Stimulated activated CD4-positive, alpha-beta T cell treated with anti-CD3 and anti-CD28 coated beads, Interleukin-1b, Interleukin-23, amount 100 ng/mL, for 1 hour (primary cell): ENCODE measurements around the gene RAB18.
"Not testable (repeated sequence)": the region's sequence is repeated elsewhere in the genome, so short reads cannot be mapped to it uniquely, and the experiment has no call there.

Experiments used
- DNase-seq, 2 donors: peaks; one replicate each; pipeline ENCODE4 v3.0.0-alpha.2; 2020; ENCODE audit warnings: low read depth in 2 of 2

The RAB18 gene

DNA sequence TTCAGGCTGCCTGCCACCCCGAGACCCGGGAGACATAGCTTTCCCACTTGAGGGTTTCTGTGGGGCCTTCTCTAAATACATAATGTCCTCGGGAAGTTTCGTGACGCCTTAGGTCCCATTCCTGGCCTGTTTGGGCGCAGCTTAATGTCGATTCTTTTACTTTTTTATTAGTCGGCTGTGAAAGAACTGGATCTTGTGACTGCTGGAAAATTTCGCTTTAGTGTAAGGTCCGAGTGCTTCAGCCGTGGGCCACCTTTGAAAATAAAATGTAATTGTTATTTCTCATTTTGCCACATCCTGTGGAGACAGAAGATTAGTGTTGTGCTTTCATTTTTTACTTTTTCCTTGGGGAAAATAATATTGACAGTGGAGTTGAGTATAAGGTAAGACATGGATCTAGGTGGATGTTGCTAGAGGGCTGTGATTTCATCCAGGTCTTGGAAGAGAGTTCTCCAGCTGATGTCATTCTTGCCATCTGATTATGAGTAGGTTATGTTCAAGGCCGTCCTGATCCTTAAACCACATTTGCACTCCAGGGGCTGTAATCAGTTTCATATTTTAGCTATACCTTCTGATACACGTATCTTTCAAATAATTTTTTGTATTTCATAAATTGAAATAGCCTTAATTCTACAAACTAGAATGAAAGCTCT lies 830 bp downstream of the RAB18 start:
- DNase-seq = no peak

- not testable (repeated sequence) for DNase-seq
Measured at GRCh38 chr10:27505537-27505936, 1.4 kb downstream of the RAB18 start.

DNA sequence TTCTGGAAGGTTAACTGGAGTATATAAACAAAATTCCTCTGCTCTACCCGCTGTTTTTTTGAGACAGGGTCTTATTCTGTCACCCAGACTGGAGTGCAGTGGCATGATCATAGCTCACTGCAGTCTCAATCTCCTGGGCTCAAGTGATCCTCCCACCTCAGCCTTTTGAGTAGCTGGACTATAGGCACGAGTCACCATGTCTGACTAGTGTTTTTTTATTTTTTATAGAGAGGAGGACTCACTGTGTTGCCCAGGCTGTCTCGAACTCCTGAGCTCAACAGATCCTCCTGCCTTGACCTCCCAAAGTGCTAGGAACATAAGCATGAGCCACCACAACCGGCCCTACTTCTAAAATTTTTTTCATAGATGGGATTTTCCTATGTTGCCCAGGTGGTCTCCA lies 2.2 kb downstream of the RAB18 start:
- no peak for DNase-seq

DNA sequence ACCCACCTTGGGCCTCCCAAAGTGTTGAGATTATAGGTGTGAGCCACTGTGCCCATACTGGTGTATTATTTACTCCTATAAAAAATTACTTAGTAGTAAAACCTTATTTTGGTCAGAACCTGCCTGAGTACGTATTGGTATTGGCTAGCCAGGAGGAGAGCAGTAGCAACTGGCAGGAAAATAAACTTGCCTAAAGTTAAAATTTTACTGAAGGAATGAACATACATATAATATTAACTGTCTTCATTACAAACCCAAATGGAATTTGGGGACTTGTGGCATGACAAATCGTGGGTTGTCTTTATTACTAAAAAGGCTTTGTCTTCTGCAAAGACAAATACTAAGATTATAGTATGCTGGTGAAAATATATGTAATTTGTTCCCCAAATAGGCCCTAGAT lies 8.4 kb downstream of the RAB18 start:
- no peak for DNase-seq

DNA sequence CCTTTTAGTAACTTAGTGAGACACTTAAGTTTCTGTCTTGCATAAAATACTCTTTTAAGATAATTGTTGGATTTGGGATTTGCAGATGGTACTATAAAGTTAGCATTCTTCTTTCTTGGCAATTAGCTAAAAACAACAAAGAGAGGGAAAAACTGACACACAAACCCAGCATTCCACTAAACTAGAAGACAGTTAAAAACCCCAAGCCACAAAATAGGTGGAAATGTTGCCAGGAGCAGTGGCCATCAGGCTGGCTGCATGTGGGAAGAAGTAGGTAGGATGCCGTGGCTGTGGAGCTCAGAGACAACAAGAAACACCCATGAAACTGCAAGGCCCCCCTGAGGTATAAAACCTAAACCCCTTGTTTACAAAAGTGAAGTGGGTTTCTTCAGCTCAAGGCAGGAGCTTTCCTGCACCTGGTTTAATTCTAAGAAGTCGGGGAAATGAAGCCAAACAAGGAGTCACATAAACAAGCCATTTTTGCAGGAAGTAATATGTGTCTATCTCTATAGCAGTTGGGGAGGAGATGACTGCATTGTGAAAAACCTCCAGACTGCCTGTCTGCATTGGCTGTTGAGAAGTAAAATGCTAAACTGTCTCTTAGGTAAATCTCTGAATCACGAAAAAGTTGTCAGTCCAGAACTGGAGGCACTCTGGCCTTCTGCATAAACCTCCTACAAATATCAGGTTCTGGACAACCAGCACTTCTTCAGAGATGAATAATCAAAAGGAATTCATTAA lies 9.5 kb downstream of the RAB18 start:
- DNase-seq = no peak

- no peak for DNase-seq
Measured at GRCh38 chr10:27514243-27514642, 10.1 kb downstream of the RAB18 start.

DNA sequence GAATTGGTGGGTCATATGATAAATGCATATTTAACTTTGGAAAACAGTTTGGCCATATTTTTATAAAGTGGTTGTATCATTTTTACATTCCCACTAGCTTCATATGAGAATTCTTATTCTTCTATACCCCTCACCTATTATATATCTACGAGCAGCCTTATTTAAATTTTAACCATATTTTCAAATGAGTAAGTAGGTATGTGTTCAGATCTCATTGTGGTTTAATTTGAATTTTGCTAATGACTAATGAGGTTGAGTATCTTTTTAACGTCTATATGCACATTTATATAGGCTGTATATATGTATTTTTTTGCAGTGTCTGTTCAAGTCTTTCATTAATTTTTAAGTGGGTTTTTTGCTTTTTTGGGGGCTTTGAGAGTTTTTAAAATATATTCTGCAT lies 14.2 kb downstream of the RAB18 start:
- no peak for DNase-seq

DNA sequence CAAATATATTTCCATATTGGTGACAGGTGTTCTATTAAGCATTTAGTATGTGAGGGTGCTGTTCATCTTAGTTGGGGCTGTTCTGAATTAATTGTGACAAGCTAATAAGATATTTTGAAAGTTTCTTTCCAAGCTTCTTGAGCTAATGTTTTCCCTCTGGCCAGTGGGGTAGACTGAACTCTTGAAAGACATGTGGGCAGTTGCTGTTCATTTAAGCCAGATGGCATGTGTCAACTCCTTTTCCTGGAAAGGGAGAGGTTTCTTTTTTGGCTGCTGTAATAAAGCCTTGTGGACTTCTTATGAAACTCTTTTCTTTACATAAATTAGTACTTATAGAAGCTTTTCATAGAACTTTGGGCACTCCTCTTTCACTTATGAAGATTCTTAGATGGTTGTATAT lies 21.7 kb downstream of the RAB18 start:
- no peak for DNase-seq

DNA sequence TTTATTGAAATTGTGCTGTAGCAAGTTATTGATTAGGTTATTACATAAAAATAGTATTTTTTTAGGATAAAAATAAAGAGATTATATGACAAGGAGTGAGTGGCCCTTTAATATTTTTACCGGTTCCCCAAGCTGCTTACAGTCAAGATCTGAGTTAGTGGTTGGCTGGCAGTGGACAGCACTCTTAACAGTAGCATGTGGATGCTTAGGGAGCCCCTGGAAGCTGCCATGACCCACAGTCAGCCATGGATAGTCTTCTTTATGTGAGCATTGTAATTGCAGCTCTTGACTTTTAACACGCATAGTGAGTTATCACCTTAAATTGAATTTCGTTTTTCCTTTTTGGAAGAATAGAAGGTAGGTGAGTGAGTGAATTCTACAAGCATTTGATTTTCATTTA lies 22.1 kb downstream of the RAB18 start:
- no peak for DNase-seq

DNA sequence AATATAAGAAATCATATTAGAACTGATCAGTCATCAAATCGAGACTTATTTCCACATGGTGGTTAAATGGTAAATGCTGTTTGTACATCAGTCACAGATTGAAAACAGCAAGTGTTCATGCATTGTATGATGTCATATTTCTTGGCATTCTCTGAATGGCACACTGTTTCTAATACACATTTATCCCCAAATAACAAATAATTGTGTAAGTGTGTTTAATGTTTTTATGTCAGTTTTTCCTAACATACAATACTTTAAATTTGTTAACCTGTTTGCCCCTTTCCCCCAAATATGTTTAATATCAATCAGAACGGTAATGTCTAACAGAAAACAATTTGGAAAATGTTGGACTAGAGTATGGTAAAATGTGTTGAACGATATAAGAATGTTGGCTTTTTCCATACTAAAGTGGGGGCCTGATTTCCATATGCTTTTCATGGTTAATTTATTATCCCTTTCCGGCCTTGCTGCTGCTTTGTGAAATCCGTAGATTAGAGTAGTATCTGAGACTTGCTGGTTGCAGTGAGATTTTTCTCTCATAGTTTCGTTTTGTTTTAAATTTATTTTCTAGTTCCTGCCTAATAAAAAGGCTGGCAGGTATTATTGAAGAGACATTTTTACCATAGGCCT lies 23.7 kb downstream of the RAB18 start:
- DNase-seq = no peak

DNA sequence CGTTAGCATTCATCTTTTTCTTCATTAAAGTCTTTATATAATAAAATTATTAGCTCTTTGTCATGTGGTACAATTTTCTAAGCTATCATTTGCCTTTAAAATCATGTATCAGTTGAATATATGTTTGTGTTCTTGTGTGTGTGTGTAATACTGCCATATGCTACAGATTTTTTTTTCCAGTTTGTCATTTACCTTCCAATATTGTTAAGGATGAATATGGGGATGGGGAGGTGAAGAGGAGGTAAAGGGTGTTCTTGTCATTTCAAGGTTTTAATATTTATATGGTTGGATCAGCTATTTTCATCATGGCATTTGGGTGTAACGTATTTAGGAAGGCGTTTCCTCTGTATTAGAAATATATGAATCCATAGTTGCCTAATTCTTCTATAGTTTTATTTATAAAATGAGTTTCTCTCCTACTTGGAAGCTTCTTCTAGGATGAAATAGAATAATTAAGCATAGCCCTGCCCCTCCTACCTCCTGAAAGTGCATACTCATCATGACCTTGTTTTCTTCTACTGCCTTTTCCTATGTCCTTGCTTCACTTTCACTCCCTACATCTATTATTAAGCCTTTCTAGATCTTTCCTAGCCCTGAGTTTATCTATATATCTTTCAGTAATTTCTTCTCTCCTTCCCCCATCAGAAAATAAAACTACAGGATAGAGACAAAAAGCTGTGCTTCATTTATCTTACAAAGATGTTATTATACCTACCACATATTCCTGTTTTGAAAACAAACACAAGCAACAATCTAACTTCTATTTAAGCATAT lies 25.1 kb downstream of the RAB18 start:
- no peak for DNase-seq

GRCh38 chr10:27530477-27530876 lies 26.4 kb downstream of the RAB18 start:
- no peak for DNase-seq

DNA sequence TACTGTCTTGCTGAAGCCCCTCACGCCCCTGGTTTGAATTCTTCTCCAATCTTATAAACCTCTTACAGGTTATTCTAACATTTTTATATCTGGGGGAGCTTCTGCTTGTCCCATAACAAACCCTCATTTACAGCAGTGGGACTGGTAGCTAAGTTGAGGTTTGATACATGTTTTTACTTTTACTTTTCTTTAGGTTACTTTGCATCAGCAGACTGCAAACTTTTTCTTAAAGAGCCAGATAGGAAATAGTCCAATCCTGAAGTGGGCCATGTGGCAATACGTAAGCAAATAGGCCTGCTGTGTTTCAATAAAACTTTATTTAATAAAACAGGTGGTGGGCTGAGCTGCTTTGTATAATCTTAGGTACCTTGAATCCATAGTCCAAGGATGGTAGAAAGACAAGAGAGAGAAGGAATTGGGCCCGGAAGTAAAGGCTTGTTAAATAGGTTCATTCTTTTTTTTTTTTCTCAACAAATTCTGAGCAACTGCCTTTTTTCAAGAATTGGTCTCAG lies 27.3 kb downstream of the RAB18 start:
- no peak for DNase-seq

- no peak for DNase-seq
Measured at GRCh38 chr10:27534161-27534700, 30.1 kb downstream of the RAB18 start.

DNA sequence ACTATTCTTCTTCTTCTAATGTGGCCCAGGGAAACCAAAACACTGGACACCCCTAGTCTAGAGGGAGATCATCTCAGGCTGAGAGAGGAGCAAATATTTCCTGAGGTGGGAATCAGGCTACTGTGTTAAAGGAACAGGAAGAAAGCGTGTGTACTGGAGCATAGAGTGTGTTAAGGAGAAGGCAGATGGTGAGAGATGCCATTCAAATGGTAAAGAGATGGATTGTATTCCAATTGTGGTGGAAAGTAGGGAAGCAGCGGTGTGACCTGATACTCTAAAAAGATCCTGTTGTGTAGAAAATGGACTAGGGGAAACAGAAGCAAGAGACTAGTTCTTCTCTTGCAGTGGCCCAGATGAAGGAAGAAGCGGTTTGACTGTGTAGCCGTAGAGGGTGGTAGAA lies 31.2 kb downstream of the RAB18 start:
- DNase-seq = no peak

DNA sequence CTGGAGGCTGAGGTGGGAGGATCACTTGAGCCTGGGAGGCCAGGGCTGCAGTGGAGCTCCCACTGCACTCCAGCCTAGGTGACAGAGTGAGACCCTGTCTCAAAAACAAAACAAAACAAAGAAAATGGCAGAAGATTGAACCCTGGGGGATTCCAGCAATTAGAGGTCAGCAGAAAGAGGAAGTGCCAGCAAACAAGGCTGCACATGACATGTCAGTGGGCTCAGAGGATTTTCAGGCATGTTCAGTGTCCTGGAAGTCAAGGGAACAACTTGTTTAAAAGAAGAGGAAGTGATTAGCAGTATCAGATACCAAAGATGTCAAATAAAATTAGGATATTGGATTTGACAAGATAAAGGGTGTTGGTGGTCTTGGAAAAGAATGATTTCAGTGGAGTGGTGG lies 32.3 kb downstream of the RAB18 start:
- DNase-seq = no peak

- DNase-seq = no peak
Measured at GRCh38 chr10:27537166-27537565, 33.1 kb downstream of the RAB18 start.

DNA sequence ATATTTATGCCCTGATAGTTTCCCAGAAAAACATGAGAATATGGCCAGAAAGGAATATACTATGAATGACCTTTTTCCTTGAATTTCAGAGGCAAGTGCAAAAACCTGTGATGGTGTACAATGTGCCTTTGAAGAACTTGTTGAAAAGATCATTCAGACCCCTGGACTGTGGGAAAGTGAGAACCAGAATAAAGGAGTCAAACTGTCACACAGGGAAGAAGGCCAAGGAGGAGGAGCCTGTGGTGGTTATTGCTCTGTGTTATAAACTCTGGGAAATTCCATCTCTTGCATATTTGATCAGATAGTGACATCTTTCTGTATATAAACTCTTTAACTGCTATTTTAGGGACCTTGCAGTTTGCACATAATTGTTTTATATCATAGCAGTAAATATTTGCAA lies 33.7 kb downstream of the RAB18 start:
- DNase-seq = no peak

DNA sequence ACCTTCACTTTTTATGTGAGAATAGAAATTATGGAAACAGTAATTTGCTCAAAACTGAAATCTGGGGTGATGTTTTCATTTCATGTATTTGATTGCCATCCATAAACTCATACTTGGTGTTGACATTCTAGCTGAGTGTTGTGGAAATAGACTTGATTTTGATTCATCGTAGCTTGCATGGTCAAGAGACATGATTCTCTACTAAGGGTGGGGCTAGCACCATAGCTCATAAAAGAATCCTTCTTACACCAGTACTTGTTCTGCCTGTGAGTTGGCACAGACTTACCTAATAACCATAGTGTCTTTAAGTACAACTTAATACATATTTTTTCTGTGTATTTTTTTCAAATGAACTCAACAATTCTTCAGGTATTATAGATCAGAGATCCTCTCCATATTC lies 36.6 kb downstream of the RAB18 start:
- DNase-seq = no peak

DNA sequence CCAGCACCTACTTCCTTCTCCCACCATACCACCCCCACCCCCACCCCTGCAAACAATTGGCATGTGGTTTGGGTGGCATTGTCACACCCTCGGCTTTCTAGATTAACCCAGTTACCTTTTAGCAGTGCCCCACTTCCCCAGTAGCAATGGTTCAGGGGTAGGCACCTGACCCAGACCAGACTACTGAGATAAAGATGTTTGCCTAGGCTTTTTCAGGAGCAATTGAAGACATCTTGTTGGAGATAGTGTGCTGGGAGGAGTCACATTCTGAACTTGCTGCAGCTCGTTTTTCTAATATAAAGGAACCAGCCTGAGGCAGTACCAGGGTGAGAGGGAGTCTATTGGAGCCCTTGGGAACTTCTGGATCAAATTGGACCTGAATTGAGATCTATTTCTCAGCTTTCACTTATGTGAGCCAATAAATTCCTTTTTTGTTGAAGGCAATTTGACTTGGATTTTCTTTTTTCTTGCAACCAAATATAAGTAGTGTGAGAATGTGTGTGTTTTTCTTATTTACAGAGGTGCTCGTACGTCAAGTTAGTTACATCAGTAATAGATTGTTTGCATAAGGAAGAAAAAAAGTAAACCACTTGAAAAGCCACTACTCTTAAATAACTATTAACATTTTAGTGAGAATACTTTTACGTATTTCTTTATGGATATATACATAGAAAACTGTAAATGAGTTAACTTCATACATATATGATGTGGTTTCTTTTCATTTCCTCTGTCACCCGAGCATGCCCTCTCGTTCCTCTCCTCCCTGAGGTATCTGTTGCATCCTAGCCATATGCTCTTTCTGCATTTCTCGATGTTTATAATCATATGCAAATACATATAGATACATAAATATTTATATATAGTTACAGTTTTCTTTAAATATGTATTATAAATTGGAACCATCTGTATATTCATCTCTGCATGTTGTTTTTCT lies 38.0 kb downstream of the RAB18 start:
- no peak for DNase-seq

- no peak for DNase-seq
Measured at GRCh38 chr10:27542812-27543211, 38.7 kb downstream of the RAB18 start.
